Hematopoietic multipotent progenitor cell treated with erythropoietin and hydrocortisone succinate and interleukin-3 and kit ligand, for 8 days (in vitro differentiated cells): Measurements from ENCODE around the gene DOCK11.

ENCODE experiments used
- DNase-seq: peaks from one replicate; pipeline ENCODE4 v3.0.0-alpha.2; 2015

DOCK11 gene

GRCh38 chrX:118634336-118634735 lies 138.7 kb downstream of the DOCK11 start:
- no peak for DNase-seq

- no peak for DNase-seq
These were observed 142.4 kb downstream of the DOCK11 start for GRCh38 chrX:118637997-118638396.

GRCh38 chrX:118644378-118644777 lies 148.8 kb downstream of the DOCK11 start:
- DNase-seq = peak; percentile 3

- no peak for DNase-seq
These were observed 157.1 kb downstream of the DOCK11 start for GRCh38 chrX:118652717-118653116.

GRCh38 chrX:118654331-118654730 lies 158.7 kb downstream of the DOCK11 start:
- DNase-seq = no peak

GRCh38 chrX:118655561-118656246 lies 160.1 kb downstream of the DOCK11 start:
- no peak for DNase-seq

GRCh38 chrX:118657413-118657812 lies 161.8 kb downstream of the DOCK11 start:
- DNase-seq = no peak

- DNase-seq = no peak
These were observed 164.5 kb downstream of the DOCK11 start for GRCh38 chrX:118660085-118660484.

GRCh38 chrX:118665204-118665603 lies 169.6 kb downstream of the DOCK11 start:
- no peak for DNase-seq

GRCh38 chrX:118666521-118666920 lies 170.9 kb downstream of the DOCK11 start:
- DNase-seq = no peak

GRCh38 chrX:118669435-118669834 lies 173.8 kb downstream of the DOCK11 start:
- DNase-seq = no peak

- DNase-seq = no peak
These were observed 179.8 kb downstream of the DOCK11 start for GRCh38 chrX:118675326-118675965.

- DNase-seq = no peak
These were observed 180.3 kb downstream of the DOCK11 start for GRCh38 chrX:118675966-118676349.

GRCh38 chrX:118677318-118677717 lies 181.7 kb downstream of the DOCK11 start:
- DNase-seq = no peak

- DNase-seq = no peak
These were observed 183.7 kb downstream of the DOCK11 start for GRCh38 chrX:118679290-118679689.

- DNase-seq = no peak
These were observed 186.8 kb downstream of the DOCK11 start for GRCh38 chrX:118682258-118683014.

GRCh38 chrX:118685393-118685792 lies 189.8 kb downstream of the DOCK11 start:
- no peak for DNase-seq

GRCh38 chrX:118688935-118689334 lies 193.3 kb downstream of the DOCK11 start:
- no peak for DNase-seq

- no peak for DNase-seq
These were observed 198.2 kb downstream of the DOCK11 start for GRCh38 chrX:118693843-118694242.

- no peak for DNase-seq
These were observed 199.0 kb downstream of the DOCK11 start for GRCh38 chrX:118694638-118695037.

GRCh38 chrX:118698516-118699170 lies 203.0 kb downstream of the DOCK11 start:
- DNase-seq = no peak

- DNase-seq = no peak
These were observed 207.1 kb downstream of the DOCK11 start for GRCh38 chrX:118702741-118703140.

GRCh38 chrX:118706681-118707080 lies 211.1 kb downstream of the DOCK11 start:
- DNase-seq = no peak

- DNase-seq = no peak
These were observed 218.9 kb downstream of the DOCK11 start for GRCh38 chrX:118714521-118714920.
